Urothelium cell line (cell line): Measurements from ENCODE around the gene WDR1.
"Not testable (repeated sequence)": the region's sequence is repeated elsewhere in the genome, so short reads cannot be mapped to it uniquely, and the experiment has no call there.

Experiments
- DNase-seq: peaks from one replicate; pipeline ENCODE4 v3.0.0; 2011; ENCODE audit warnings: low spot score, mixed read lengths
- FAIRE-seq: peaks from 2 replicates; lab custom pipeline; 2011; peaks lifted over from hg19 to GRCh38; lab: Jason Lieb, UNC

WDR1 gene

DNA sequence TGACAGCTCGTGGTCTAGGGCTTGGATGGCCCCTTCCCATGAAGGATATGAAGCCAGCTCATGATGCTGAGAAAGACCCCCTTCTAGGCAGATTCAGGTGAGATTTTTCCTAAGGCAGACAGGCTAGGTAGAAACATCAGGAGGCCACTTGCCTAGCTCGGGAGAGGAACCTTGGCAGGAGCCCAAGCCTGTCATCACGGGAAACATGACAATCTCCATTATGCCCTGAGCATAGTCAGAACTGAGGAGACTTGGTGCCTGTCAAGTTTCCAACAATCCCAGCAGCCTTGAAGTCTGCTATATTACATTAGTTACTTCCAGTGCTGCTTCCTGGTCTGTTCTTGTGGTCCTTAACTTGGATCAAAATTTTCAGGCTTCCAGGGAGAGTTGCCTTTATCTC, 18.7 kb upstream of the WDR1 start:
- DNase-seq (no peak), FAIRE-seq (no peak)

DNA sequence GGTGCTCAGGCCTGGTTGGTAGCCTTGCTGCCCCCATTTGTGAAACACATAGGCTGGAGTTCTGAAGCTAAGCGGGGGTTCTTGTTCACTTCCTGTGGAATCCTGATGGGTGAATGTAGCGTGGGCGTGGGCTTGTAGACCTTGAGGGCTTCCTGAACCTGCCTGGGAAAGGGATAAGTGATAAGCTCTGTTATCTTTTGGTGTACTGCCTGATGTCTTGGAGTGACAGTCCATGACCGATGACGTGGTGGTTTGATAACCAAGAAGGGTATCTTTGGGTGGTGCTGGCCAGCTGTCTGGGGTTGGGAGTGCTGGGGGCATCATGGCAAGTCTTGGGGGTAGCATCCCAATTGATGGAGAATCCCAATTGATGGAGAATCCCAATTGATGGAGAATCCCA, 17.5 kb upstream of the WDR1 start:
- DNase-seq (no peak), FAIRE-seq (no peak)

DNA sequence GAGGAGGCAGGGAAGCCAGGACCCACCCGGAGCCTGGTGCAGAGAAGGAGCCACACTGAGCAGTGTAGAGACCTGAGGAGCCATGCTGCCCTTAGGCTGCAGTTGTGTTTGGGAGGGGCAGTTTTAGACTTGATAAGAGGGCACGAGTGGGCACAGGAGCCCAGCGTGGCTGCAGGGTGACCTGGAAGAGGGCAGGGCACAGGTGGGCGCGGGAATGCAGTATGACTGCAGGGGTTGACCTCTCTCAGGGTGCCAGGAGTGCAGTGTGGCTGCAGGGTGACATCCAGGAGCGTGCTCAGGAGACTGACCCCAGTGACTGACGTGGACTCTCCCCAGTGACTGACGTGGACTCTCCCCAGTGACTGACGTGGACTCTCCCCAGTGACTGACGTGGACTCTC, 14.6 kb upstream of the WDR1 start:
- FAIRE-seq (no peak), DNase-seq (no peak)

DNA sequence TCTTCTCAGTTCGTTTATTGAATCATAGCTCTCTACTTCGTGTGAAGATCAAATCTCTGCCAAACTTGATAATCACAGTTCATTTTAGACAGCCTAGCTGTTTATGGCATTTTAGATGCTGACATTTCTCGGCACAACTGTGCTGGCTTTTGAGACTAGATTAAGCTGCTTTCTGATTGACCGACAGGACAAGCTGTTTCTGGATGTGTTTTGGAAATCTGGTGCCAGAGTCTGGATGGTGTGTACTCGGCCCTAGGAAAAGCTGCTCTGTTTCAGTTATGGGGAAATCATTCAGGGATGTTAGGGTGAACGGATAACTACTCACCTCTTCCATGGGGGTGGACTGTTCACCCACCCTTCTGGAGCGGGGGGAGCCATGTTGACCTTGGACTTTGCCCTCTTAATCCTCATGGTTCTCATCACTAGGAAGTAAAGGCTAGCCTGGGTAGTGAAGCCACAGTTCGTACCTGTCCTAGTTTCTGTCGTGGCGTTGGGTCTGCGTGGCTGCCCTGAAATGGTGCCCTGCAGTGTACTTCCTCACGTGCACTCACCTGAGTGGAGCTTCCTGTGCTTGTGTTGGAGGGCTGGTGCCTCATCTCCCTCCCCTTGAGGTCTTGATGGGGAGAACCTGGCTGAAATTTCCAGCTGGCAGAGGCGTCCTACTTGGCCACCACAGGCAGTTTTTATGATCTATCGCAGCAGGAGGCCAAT, 13.7 kb upstream of the WDR1 start:
- DNase-seq: no peak
- no peak for FAIRE-seq

DNA sequence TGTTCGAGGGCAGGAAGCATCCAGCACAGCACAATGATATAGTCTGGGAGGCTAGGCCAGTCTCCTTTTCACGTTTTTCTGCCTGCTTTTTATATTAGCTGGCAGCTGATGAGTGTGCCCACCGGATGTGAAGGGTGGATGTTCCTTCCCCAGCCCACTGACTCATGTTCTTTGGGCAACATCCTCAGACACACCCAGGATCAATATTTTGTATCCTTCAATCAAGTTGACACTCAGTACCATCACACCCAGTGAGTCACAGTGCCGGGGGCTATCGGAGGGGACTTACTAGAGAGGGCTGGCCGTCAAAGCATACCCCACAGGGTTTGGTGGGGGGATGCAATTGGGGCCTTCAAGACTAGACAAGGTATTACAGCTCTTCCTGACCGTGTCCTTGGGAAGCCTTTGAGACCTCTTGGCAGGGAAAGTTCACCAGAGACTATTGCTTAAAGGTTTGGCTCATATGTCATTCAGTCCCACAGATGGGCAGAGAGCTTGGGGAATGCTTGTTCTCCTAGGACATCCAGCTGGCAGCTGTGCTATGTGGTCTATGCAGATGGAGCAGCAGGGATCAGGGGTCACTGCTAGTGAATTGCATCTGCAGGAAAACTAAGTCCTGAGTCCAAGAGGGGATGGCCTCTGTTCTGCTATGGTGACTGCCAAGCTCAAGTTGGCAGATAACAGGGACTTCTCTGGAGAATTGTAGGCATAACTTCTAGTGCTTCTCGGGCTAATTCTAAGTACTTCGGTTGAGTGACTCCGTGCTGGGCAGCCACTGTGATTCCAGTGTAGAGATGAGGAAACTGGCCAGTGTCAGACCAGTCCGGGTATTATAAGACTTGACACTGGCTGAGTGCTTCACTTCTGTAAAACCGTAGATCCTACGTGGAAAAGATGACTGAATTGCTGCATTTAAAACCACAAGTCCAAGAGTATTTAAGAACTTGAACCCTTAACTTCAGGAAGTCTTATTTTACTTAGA, 12.9 kb upstream of the WDR1 start:
- DNase-seq: no peak
- no peak for FAIRE-seq

DNA sequence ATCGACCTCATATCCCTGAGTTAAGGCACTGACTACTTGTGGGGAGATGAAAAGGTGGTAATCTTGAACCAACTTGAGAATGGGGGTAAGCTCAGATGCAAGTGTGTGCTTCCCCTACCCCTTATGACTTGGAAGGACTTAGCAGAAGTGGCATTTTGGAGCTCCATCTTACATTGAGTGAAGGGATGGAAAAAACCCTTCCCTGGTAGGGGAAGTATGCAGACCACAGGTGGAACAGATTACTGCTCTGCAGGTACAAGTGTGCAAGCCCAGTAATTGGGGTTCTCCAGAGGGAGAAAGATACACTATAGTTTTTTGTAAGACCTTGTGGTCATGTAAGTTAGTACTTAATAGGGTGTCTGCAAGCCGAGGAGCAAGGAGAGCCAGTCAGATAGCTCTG, 12.2 kb upstream of the WDR1 start:
- DNase-seq (no peak), FAIRE-seq (no peak)

DNA sequence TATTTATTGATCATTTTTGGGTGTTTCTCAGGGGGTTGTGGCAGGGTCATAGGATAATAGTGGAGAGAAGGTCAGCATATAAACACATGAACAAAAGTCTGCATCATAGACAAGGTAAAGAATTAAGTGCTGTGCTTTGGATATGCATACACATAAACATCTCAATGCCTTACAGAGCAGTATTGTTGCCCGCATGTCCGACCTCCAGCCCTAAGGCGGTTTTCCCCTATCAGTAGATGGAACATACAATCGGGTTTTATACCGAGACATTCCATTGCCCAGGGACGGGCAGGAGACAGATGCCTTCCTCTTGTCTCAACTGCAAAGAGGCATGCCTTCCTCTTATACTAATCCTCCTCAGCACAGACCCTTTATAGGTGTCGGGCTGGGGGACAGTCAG, 10.9 kb upstream of the WDR1 start:
- not testable (repeated sequence) for FAIRE-seq, DNase-seq

DNA sequence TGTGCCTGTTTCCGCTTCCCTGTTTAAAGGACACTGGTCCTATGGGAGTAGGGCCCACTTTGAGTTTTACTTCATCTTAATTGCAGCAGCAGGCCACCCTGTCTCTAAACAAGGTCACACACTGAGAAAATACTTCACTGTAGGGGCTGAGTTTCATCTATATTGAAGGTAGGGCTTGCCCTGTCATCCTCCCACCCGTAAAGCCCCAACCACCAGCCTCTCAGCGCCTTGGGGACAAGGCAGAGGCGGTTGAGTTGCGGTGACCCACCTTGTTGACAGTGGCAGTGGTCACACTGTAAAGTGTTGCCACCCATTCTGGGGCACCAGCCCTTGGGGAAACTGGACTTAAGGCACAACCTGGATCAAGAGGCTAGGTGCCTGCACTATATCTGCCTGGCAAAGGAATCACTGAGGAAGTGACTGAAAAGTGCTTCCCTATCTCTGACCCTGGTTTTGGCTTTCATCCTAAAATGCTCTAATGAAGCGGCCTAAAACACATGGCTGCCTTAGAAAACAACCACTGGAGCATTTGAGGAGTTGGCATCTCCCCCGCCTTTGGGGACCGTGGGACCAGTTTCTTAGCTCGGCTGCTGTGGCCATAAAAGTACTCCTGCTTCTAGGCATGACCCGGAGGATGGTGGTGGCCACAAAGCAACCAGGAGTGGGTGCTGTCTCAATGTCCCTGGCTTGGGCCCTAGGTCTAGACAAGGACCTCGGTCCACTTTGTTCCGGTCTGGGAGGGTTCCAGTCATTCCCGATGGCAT, 7.8 kb upstream of the WDR1 start:
- FAIRE-seq (no peak), DNase-seq (no peak)

DNA sequence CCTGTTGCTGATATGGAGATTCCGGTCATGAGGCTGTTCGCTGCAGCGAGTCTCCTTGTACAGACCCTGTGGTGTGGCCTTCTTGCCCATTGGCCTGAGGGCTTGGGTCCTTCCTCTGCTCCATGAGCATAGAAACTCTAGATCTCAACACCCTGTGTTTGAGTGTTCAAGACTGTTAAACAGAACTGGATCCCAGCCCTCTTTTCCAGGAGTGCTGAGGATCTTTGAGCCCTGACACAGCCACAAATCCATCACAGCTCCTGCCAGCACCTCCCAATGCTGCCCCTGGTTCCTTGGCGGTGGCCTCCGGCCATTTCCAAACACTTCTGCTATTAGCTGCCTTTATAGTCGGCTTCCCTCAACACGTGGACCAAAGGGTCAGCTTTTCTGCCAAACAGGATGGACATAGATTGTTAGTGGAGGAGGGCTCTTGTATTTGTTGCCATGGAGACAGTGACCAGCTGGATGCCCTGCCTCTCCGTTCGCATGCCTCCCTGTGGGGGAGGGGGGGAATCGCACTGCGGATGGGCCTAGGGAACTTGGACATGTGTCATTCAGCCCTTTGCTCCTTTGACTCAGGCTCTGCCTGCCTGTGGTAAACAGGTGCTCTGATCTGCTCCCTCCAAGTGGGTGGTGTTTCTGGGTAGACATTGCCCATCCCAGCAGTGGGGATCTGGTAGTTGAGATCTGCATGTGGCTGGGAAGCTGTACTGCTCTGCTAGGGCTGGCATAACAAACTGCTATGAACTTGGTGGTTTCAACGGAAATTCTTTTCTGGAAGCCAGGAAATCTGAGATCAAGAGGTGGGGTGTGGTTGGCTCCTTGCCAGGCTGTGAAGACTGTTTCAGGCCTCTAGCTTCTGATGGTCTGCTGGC, 6.9 kb upstream of the WDR1 start:
- FAIRE-seq (no peak), DNase-seq (peak; percentile 27)

DNA sequence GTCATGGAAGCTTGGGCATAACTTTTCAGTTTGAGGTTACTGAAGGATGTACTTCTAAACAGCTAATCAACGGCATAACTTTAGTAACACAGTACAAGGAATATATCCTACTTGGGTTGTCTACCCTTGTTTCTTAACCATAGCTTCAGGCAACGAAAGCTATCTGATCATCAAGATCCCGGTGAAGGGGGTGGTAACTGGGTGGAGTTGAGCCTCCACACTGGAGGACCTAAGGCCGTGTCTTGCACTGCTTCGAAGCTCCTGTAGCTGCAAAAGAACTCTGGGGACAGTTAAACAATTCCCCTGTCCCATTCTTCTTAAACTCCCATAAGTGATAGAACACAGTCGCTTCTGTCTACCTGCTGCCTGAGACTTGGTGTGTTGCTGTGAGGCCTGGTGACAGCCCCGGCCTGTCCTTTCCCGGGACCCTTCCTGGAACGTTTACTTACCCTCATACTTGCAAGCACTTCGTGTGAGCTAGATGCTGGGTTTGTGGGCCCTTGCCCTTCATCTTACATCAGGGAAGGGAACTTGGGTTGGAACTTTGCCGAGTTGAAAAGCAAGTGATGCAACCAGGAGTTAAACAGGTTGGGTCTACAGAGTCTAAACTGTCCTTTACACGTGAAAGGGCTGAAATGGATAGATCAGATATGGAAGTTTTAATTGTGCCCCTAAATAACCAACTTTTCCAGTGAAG, 5.8 kb upstream of the WDR1 start:
- no peak for FAIRE-seq

DNA sequence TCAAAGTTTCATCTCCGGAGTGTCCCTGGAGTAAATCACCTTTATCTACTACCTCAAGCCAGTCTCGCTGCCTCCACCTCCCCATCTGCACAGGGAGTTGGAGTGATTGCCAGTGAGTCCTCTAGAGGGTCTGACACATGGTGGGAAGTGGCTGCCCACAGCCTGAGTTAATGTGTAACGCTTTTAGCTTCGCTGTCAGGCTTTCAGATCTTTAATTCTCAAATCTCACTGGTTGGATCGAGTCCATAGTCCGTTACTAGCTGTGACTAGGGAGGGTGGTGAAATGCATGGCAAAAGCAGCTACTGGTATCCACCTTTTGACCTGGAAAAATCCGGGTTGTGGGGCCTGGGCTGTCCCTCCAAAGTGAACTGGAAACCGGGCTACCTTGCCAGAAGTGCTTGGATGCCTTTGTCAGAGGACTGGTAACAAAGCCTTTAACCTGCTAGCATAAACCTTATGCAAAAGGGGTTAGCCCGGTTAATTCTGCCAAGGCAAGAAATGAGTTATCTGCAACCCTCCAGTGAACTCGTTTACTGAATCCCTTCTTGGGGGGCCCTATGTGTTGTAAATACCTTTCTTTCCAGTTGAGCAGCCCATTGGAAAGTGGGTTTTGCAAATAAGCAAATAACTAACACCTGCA, 5.1 kb upstream of the WDR1 start:
- DNase-seq (no peak), FAIRE-seq (no peak)

More for the DNA sequence above, 5.8 kb upstream of the WDR1 start:
- no peak for DNase-seq

DNA sequence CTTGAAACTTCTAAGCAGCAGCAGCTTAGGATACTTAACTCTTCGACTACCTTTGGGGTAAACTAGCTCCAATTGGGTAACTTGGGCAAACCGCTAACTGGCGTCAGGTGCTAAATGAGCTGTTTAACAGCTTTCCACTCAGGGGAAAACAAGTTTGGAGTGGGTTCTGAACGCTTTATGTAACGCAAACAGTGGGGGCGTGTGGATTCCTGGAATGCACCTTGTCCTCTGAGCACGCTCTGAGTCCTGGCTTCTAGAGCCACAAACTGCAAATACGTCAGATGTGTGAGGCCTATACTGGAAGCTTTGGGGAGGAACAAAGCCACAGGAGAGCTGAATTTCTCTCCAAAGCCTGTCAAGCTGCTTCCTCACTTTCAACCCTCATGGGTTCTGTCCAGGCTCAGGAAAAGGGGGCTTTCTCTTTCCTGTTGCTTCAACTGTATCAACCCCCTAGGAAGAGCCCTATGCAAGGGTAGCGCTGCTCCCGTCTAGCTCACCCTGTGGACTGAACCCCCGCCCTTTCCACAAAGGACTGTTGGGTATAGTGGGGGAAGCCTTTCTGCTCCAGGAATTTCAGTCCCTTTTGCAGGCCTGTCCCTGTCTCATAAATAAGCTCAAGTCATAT, 4.5 kb upstream of the WDR1 start:
- DNase-seq: no peak
- no peak for FAIRE-seq

DNA sequence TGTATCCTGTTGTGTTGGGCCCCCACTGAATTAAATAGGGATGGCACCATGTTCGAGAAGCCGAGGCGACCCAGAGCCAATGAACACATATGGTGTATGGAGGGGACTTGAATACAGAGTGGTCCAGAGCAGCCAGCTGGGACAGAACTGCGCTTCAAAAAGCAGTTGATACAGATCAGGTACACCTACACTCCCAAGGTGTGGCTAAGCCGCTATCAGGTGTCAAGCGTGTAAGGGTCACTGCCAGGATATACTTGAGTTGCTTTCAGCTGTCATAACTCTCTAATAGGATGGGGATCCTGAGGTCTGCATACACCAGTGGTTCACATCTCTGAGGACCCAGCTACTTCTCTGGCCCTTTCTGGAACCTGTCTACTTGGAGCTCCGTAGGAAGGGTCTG, 3.2 kb upstream of the WDR1 start:
- FAIRE-seq: no peak

DNA sequence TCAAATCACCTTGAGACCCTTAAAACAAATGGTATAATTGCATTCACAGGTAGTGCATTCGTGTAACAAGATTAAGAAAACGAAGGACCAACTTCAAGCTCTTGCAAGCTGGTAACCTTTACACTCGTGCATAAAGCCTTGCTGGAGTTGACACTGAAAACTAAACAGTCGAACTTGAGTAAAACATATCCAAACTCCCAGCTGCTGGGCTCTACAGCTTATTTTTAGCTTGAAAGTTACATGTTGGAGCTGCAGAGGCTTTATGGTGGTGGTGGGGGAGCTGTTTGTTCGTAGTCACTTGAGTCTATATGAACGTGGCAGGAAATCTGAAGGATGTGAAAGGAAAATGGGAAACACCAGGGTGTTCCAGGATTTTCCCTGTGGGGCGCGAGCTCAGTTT, 2.7 kb upstream of the WDR1 start:
- FAIRE-seq: no peak
- no peak for DNase-seq

More for the DNA sequence above, 3.2 kb upstream of the WDR1 start:
- no peak for DNase-seq

DNA sequence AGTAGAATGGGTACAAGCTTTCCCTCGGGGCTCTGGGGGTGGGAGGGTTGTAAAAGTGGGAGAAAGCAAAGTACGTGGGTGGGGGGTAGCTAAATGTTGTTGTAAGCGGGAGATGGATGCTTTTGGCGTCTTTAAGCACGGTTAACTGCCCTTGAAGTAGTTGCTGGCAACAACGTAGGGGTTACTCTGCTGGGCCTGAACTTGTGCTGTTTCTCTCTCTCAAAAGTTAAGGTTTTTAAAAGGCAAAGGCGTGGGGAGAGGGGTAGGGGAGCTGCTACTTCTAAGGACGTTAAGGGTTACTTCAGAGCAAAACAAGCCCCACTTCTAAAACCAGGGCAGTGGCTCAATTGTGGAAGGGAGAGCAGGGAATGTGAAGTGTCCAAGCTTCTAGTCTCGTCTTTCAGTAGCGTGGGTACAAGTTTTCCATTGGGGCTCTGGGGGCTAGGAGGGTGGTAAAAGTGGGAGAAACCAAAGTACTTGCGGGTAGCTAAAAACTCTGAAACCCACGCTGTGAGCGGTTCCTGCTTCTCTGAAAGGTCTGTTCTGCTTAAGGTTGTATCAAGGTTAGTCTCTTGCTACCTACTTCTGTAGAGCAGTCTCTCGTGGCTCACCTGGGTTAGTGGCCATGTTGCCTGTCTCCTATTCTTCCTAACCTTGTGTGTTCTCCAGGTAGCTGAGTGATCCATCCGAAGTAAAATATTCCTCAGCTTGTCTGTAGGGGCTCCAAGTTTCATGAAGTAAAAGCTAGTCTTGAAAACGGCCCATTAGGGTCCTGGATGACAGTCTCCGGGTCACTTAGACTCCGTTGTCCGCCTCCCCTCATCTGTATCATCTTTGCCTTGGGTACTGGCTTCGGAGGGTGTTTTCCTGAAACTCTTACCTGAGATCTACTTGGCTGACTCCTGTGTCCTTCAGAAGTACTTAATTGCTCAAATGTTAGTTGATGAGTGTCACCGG, 1.7 kb upstream of the WDR1 start:
- FAIRE-seq (no peak), DNase-seq (no peak)

DNA sequence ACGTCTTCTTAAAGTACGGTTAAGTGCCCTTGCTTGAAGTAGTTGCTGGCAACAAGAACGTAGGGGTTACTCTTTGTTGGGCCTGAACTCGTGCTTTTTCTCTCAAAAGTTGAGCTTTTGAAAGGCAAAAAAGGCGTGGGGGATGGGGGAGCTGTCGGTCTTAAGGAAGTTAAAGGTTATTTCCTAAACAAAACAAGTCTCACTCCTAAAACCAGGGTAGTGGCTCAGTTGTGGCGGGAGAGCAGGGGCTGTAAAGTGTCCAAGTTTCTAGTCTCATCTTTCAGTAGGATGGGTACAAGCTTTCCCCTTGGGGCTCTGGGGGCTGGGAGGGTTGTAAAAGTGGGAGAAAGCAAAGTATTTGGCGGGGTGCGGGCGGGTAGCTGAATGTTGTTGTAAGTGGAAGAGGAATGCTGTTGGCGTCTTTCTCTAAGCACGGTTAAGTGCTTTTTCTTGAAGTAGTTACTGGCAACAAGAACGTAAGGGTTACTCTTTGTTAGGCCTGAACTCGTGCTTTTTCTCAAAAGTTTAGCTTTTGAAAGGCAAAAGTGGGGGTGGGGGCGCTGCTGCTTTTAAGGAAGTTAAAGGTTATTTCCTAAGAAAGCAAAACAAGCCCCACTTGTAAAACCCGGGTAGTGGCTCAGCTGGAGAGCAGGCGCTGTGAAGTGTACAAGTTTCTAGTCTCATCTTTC, 904 bp upstream of the WDR1 start:
- no peak for FAIRE-seq

More for the DNA sequence above, 904 bp upstream of the WDR1 start:
- DNase-seq: no peak
